Heart right ventricle (tissue), 16 donors: ENCODE measurements around the gene RAD51B. TPM values are rescaled to one million over a fixed set of nuclear protein-coding genes. Genes with fewer than 3 reads are reported as not detected.

Source experiments
- ATAC-seq, 8 donors: fragments of 200-7000 bp; cut with Tn5 transposase; one replicate each; pipeline ENCODE4 v1.9.1; 2020; ENCODE audit warnings: mild to moderate bottlenecking in 8 of 8, moderate library complexity in 8 of 8, moderate number of reproducible peaks in 1 of 8
- DNase-seq, 2 donors: peaks; one replicate each; pipeline ENCODE4 v3.0.0-alpha.2; 2020
- H3K27ac ChIP-seq, 10 donors: fragments of 200-600 bp; sonication (generic) in 2 of 10; one replicate each; pipeline versions ENCODE4 v1.5.0 to v1.8.0; 2020 to 2022; ENCODE audit warnings: mild to moderate bottlenecking in 3 of 10
- H3K27me3 ChIP-seq, 7 donors: fragments of 200-600 bp; one replicate each; pipeline ENCODE4 v1.8.0; 2021 to 2022; ENCODE audit warnings: mild to moderate bottlenecking in 2 of 7
- H3K36me3 ChIP-seq, 9 donors: fragments of 200-600 bp; sonication (generic) in 1 of 9; one replicate each; pipeline versions ENCODE4 v1.5.0 to v1.8.0; 2020 to 2022; ENCODE audit warnings: mild to moderate bottlenecking in 2 of 9
- H3K4me1 ChIP-seq, 9 donors: fragments of 200-600 bp; sonication (generic) in 1 of 9; one replicate each; pipeline versions ENCODE4 v1.5.0 to v1.8.0; 2020 to 2022; ENCODE audit warnings: mild to moderate bottlenecking in 4 of 9
- H3K4me3 ChIP-seq, 10 donors: fragments of 200-600 bp; sonication (generic) in 2 of 10; one replicate each; pipeline versions ENCODE4 v1.5.0 to v1.8.0; 2020 to 2022; ENCODE audit warnings: mild to moderate bottlenecking in 7 of 10, moderate library complexity in 2 of 10
- H3K9me3 ChIP-seq, 11 donors: fragments of 200-600 bp in 10 of 11; sonication (generic) in 2 of 11; one replicate each; pipeline versions ENCODE4 v1.5.0 to v1.8.0; 2013 to 2022; ENCODE audit warnings: mild to moderate bottlenecking in 2 of 11, control low read depth in 1 of 11, moderate library complexity in 1 of 11
- WGBS, 2 donors: extraction: QIAGEN DNeasy Blood & Tissue Kit; methylation state at CpG; one replicate each; pipeline ENCODE4 v1.1.7; 2013; ENCODE audit warnings: inconsistent platforms in 1 of 2; 5-methylcytosine and 5-hydroxymethylcytosine counted together
- intact Hi-C, 10 donors: fragments of 100-400 bp; cut with DNase I; formaldehyde crosslinking; loops; one replicate each; pipeline versions ENCODE4 v1.11.1 to v1.14.2; 2022
- polyA plus RNA-seq, 2 donors: library from polyadenylated mRNA; stranded (reverse); fragments of 200-250 nt; gene quantifications; one replicate each; pipeline ENCODE4 v1.2.3, GENCODE V29; 2013
- total RNA-seq, 10 donors: library from RNA; stranded (reverse); fragmentation: NEBNext Ultra II Directional in 3 of 10; extraction: Animal tissue kit (Norgen Biotek cat#: 25700) in 3 of 10; gene quantifications; one replicate each; pipeline versions ENCODE4 v1.2.1 to v1.2.4, GENCODE V29; 2021 to 2023
- TF ChIP-seq, protein P1 (sequence below), 9 donors: fragments of 200-600 bp; sonication (generic) in 2 of 9; IDR thresholded peaks; one replicate each; pipeline versions ENCODE4 v1.5.0 to v1.8.0; 2021 to 2022; ENCODE audit warnings: antibody characterized with exemption in 9 of 9, mild to moderate bottlenecking in 5 of 9, moderate library complexity in 1 of 9
- donor health status: Arrhythmogenic right ventricular cardiomyopathy.
- donor health status: ischemic (EF 13 %, LVEDD 7.1; RV severe dilation, severe dysfunction).
- donor health status: healthy with polysubstance abuse.
- donor health status: DM: no; HTN: yes; CAD: no.
- donor health status: DM: no; HTN: no; CAD: no.
- donor health status: ischemic (EF 25% LVEDD 6.9; RV normal size, moderate dysfunction).
- donor health status: ischemic (EF 25% LVEDD 5.7; RV mildly dilated, moderate dysfunction).
- donor health status: healthy.
- donor health status: DM: yes; HTN: yes; CAD: no.
- donor health status: Ischemic cardiomyopathy.
- donor health status: ischemic (EF 35%, LVEDD 5.7; RV mildly dilated, moderate dysfunction).
- donor health status: nonischemic (EF 11% LVEDD 7.7; RV severe dilation, severe dysfunction).
- donor health status: DM: yes; HTN: yes; CAD: no.
- donor health status: PGD.
- donor health status: ischemic (EF 29% LVEDD 5.4; RV normal size, mild dysfunction).
- donor health status: nonischemic (EF 23%, LVEDD 6.1; RV moderate dilation, normal function).

The RAD51B gene
- total and polyA plus RNA-seq, 12 donors, result 0.88 to 8.6 (median 3.5) TPM

DNA sequence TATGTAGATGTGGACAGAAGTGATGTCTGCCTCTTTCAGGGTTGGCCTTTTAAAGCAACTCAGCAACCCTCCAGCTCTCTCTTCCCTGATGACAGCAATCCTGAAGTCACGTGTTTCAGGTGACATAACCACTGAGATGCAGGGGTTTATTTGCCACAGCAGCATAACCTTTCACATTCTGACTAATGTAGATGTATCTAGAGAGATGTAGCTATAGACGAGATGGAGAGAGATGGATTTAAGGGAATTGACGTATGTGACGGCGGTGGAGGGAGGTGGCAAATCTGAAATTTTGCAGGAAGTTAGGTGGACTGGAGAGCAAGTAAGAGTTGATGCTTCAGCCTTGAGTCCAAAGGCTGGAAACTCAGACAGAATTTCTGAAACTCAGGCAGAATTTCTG lies 847.3 kb downstream of the RAD51B start:
- intact Hi-C loops, result loop anchor here in 3 of 10 donors (5.0 to 10.0 kb wide), 3 partner anchors 125 to 422 kb away; partner anchors contain the start of gene ZFP36L1 (in 1 of the 3)
- no peak for ATAC-seq
- Histone ChIP-seq H3K36me3 (no peaks in the 10 kb centered on the region), H3K4me1 (peaks cover 19 to 91% (median 64%) of the 10 kb centered on the region in 9 donors), H3K4me3 (no peak overlapping the region), H3K27me3 (no peaks in the 10 kb centered on the region), H3K9me3 (no peaks in the 10 kb centered on the region), H3K27ac (peak overlapping the region in 6 of 10 donors; percentile 39 to 75 (median 64))
- no peak for DNase-seq
- 95 to 96% methylated on average over 5 of the region's 5 CpGs for WGBS, 2 donors
- TF ChIP-seq, protein P1, sequence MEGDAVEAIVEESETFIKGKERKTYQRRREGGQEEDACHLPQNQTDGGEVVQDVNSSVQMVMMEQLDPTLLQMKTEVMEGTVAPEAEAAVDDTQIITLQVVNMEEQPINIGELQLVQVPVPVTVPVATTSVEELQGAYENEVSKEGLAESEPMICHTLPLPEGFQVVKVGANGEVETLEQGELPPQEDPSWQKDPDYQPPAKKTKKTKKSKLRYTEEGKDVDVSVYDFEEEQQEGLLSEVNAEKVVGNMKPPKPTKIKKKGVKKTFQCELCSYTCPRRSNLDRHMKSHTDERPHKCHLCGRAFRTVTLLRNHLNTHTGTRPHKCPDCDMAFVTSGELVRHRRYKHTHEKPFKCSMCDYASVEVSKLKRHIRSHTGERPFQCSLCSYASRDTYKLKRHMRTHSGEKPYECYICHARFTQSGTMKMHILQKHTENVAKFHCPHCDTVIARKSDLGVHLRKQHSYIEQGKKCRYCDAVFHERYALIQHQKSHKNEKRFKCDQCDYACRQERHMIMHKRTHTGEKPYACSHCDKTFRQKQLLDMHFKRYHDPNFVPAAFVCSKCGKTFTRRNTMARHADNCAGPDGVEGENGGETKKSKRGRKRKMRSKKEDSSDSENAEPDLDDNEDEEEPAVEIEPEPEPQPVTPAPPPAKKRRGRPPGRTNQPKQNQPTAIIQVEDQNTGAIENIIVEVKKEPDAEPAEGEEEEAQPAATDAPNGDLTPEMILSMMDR (IDR thresholded peaks at IDR 0.05), result no peak

DNA sequence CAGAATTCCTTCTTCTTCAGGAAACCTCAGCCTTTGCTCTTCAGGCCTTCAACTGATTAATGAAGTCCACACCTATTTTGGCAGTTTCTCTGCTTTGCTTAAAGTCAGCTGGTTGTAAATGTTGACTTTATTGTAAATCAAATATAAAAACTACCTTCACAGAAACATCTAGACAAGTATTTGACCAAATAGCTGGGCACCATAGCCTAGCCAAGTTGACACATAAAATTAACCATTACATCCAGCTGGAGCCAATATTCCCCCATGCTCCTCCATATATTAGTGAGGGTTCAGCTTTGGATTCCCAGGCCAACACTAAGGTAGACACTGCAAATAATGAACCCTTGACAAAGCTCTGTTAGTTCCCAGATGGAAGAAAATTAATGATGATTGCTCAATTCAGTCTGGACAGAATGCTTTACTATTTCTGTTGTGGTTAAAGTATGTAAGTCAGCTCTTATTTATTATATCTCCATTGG lies 847.8 kb downstream of the RAD51B start:
- TF ChIP-seq, protein P1 (IDR thresholded peaks at IDR 0.05), result no peak
- intact Hi-C loops, result loop anchor here in 3 of 10 donors (5.0 to 10.0 kb wide), 3 partner anchors 125 to 423 kb away; partner anchors contain the start of gene ZFP36L1 (in 1 of the 3)
- ATAC-seq (no peak), DNase-seq (no peak)
- H3K4me1 ChIP-seq, result peaks cover 24 to 95% (median 68%) of the 10 kb centered on the region in 9 donors
- H3K36me3 ChIP-seq, result no peaks in the 10 kb centered on the region
- H3K27me3 ChIP-seq, result no peaks in the 10 kb centered on the region
- no peaks in the 10 kb centered on the region for H3K9me3 ChIP-seq
- peak overlapping the region in 3 of 10 donors; percentile 54 to 75 (median 74) for H3K27ac ChIP-seq
- no peak overlapping the region for H3K4me3 ChIP-seq

DNA sequence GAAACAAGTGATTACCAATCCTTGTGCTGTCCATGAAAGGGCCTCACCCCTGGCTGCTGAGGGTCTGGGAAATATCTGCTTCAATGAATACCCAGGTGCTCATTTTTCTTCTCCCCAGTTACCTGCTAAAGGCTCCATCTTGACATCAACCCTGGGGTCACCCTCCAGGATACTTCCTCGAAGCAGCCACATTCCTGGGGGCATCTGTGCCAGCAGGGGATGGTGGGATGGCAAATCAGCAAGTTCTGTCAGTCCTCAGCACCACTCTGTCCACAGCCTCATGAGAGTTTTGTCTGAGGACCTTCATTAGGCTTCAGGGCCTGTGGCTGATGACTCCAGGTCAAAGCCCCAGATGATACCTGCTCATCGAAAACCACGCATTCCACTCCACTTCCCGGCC lies 848.4 kb downstream of the RAD51B start:
- no peak for ATAC-seq
- intact Hi-C loops, result loop anchor here in 3 of 10 donors (5.0 to 10.0 kb wide), 3 partner anchors 124 to 423 kb away; partner anchors contain the start of gene ZFP36L1 (in 1 of the 3)
- H3K27ac ChIP-seq, result peak overlapping the region in 2 of 10 donors; percentile 74

DNA sequence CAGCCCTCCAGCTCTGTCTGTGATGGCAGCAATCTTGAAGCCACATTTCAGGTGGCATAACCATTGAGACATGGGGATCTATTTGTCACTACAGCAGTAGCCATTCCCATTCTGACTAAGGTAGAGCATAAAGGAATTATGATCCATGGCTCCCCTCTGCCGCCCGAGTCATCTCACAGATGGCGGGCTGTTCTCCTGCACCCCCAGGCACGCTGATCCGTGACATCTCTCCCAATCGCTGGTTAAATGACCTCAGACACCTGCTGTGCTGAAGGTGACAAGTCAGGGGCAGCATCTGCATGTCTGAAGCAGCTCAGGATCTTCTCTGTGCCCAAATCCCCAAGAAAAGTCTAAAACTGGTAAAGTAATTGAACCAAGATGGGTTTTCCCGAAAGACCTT lies 849.0 kb downstream of the RAD51B start:
- ATAC-seq, result no peak
- DNase-seq, result no peak
- H3K27ac ChIP-seq, result peak overlapping the region in 8 of 10 donors; percentile 1 to 74 (median 57)
- TF ChIP-seq, protein P1 (IDR thresholded peaks at IDR 0.05), result no peak
- no peaks in the 10 kb centered on the region for H3K27me3 ChIP-seq
- H3K4me3 ChIP-seq, result no peak overlapping the region
- intact Hi-C loops, result loop anchor here in 3 of 10 donors (5.0 to 10.0 kb wide), 3 partner anchors 124 to 424 kb away; partner anchors contain the start of gene ZFP36L1 (in 1 of the 3)
- 88 to 90% methylated on average over 7 of the region's 7 CpGs for WGBS, 2 donors
- no peaks in the 10 kb centered on the region for H3K9me3 ChIP-seq
- H3K4me1 ChIP-seq, result peaks cover 27 to 95% (median 75%) of the 10 kb centered on the region in 9 donors
- H3K36me3 ChIP-seq, result no peaks in the 10 kb centered on the region

More for the DNA sequence above, 848.4 kb downstream of the RAD51B start:
- Histone ChIP-seq H3K4me3 (no peak overlapping the region), H3K9me3 (no peaks in the 10 kb centered on the region), H3K36me3 (no peaks in the 10 kb centered on the region), H3K27me3 (no peaks in the 10 kb centered on the region), H3K4me1 (peaks cover 27 to 98% (median 75%) of the 10 kb centered on the region in 9 donors)
- 94 to 99% methylated on average over 4 of the region's 4 CpGs for WGBS, 2 donors
- DNase-seq, result no peak
- TF ChIP-seq, protein P1 (IDR thresholded peaks at IDR 0.05), result no peak
